ENCODE data around the gene HDAC9.

DNA sequence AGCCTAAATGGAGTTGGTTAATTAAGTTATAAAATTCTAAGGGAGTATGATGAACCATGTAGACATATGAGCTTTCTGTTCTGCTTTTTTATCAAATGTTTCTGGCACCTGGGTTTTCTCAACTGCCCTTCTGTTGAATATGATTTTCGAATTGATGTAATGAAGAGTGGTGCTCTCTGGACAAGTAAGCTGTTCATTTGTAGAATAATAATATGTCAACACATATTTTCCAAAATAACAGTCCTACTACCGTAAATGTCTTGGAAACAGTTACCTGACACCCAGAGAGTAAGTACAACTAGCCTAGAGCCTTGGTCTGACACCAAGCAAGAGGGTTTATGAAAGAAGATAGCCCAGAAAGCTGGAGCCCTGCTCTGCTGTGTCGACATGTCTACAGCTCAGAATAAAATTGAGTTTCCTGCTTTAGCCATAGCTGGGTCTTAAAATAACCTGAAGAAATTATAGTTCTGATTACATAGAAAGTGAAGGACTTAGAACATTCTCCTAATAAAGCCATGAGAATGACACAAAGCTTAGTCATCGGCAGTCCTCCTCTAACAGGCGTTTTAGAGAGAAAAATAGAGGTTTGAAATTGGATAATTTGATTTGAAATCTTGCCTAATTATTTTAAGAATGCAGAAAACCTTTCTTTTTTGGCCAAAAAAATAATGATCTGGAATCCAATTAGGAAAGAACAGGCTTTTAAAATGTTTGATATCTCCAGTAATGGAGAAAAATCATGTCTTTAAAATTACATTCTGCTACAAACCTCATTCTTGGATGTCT is 25.1 kb downstream of the HDAC9 start:
- TF ChIP-seq, protein P1, sequence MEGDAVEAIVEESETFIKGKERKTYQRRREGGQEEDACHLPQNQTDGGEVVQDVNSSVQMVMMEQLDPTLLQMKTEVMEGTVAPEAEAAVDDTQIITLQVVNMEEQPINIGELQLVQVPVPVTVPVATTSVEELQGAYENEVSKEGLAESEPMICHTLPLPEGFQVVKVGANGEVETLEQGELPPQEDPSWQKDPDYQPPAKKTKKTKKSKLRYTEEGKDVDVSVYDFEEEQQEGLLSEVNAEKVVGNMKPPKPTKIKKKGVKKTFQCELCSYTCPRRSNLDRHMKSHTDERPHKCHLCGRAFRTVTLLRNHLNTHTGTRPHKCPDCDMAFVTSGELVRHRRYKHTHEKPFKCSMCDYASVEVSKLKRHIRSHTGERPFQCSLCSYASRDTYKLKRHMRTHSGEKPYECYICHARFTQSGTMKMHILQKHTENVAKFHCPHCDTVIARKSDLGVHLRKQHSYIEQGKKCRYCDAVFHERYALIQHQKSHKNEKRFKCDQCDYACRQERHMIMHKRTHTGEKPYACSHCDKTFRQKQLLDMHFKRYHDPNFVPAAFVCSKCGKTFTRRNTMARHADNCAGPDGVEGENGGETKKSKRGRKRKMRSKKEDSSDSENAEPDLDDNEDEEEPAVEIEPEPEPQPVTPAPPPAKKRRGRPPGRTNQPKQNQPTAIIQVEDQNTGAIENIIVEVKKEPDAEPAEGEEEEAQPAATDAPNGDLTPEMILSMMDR (IDR thresholded peaks at IDR 0.05), result no peak
- no peak for TF ChIP-seq ZFX (IDR thresholded peaks at IDR 0.05; ENCODE audit: borderline replicate concordance)

Data from 22Rv1 (cell line).